ENCODE data around the gene TEX261. TPM values are rescaled to one million over a fixed set of nuclear protein-coding genes. Genes with fewer than 3 reads are reported as not detected.

Gene TEX261
- total and polyA plus RNA-seq, 2 experiments from 2014 or later = 5.7 to 17.5 TPM

DNA sequence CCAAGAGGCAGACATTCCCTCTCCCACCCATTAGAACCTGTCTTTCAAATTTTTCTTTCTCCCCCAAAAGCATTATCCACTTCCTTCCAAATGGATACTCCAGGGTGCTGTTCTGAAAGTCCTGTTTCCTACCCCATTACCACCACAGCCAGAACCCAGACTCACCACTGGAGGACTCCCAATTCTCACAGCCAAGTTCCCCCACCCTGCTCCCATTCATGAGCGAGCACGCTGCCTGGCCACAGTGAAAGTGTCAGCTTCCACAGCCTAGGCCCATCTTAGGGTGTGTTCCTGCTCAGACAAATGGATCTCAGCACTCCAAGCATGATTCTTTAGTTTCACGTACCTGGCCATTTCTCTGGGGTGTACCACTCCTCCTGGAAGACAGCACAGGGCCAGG lies 20.1 kb downstream of the TEX261 start (continued):
- TF ChIP-seq ZNF462 (CRISPR knock-in tag; IDR thresholded peaks at IDR 0.05) (no peak), REST (IDR thresholded peaks at IDR 0.05; ENCODE audit: unreplicated experiment) (no peak), EZH2 (IDR thresholded peaks at IDR 0.05; ENCODE audit: low read depth, unreplicated experiment) (no peak), CREB1 (CRISPR knock-in tag; IDR thresholded peaks at IDR 0.05; ENCODE audit: low read depth) (no peak), ZNF114 (CRISPR knock-in tag; IDR thresholded peaks at IDR 0.05) (no peak), ZNF331 (CRISPR knock-in tag; IDR thresholded peaks at IDR 0.05; ENCODE audit: low read depth) (no peak), NANOG (IDR thresholded peaks at IDR 0.05; ENCODE audit: borderline replicate concordance) (no peak), POLR2AphosphoS5 (IDR thresholded peaks at IDR 0.05; ENCODE audit: low read depth) (no peak), ETS1 (IDR thresholded peaks at IDR 0.05) (no peak), JUNB (IDR thresholded peaks at IDR 0.05; ENCODE audit: unreplicated experiment) (no peak), STAT1 (IDR thresholded peaks at IDR 0.05; ENCODE audit: unreplicated experiment) (no peak), EZH2phosphoT487 (IDR thresholded peaks at IDR 0.05; ENCODE audit: unreplicated experiment) (no peak)

Measured in GM23338 (cell line).